Measurements from ENCODE around the gene NUTM2F.
"Not testable (repeated sequence)": the region's sequence is repeated elsewhere in the genome, so short reads cannot be mapped to it uniquely, and the experiment has no call there.

GRCh38 chr9:94364093-94364614 lies 35.7 kb upstream of the NUTM2F start:
- TF ChIP-seq CTCF (IDR thresholded peaks at IDR 0.05; ENCODE audit: poor library complexity); EZH2phosphoT487 (IDR thresholded peaks at IDR 0.05; ENCODE audit: low read depth, severe bottlenecking, unreplicated experiment): not testable (repeated sequence)

All from hepatocyte (in vitro differentiated cells).